Prostate gland (tissue), 2 donors: Measurements from ENCODE around the gene TANGO6. TPM values are rescaled to one million over a fixed set of nuclear protein-coding genes. Genes with fewer than 3 reads are reported as not detected.
A peak's percentile ranks its signal among the peaks of the same experiment; 100 is the strongest.

Experiments used
- DNase-seq: peaks from one replicate; pipeline ENCODE4 v3.0.0-alpha.2; 2019; ENCODE audit warnings: low spot score
- H3K27ac ChIP-seq, 2 donors: fragments of 200-600 bp; sonication (generic); 2 replicates each; pipeline ENCODE4 v1.5.1; 2017 to 2019
- H3K27me3 ChIP-seq: fragments of 200-600 bp; sonication (generic); replicated peaks from 2 replicates; pipeline ENCODE4 v1.5.1; 2019; ENCODE audit not compliant: insufficient read depth
- H3K36me3 ChIP-seq, 2 donors: fragments of 200-600 bp; sonication (generic); 1 replicate in 1 of 2; 2 replicates in 1 of 2; pipeline versions ENCODE4 v1.5.1 to v1.8.1; 2017 to 2019
- H3K4me1 ChIP-seq: fragments of 200-600 bp; sonication (generic); replicated peaks from 2 replicates; pipeline ENCODE4 v1.5.1; 2019
- H3K4me3 ChIP-seq, 2 donors: fragments of 200-600 bp; sonication (generic); 2 replicates each; pipeline ENCODE4 v1.5.1; 2017 to 2019
- H3K9me3 ChIP-seq: fragments of 200-600 bp; sonication (generic); 2 replicates; pipeline ENCODE4 v1.5.1; 2017
- CTCF ChIP-seq, 4 experiments: fragments of 200-600 bp in 2 of 4; fragments of 450-650 bp in 2 of 4; sonication (generic) in 2 of 4; IDR thresholded peaks; 1 replicate in 3 of 4; 2 replicates in 1 of 4; pipeline ENCODE4 v1.5.1; 2016 to 2019; ENCODE audit warnings: antibody characterized with exemption in 4 of 4, mild to moderate bottlenecking in 2 of 4, moderate library complexity in 2 of 4
- POLR2A ChIP-seq: fragments of 450-650 bp; IDR thresholded peaks from one replicate; pipeline ENCODE4 v1.6.1; 2016; ENCODE audit warnings: antibody characterized with exemption, mild to moderate bottlenecking
- WGBS: methylation state at CpG from one replicate; pipeline ENCODE4 v1.1.5; 2018; 5-methylcytosine and 5-hydroxymethylcytosine counted together
- intact Hi-C: fragments of 100-400 bp; cut with DNase I; formaldehyde crosslinking; loops from one replicate; pipeline ENCODE4 v1.14.2; 2022
- small RNA-seq, 2 donors: library from RNA; depleted of rRNA; stranded (forward); fragments of <200 nt; gene quantifications; one replicate each; pipeline ENCODE3, GENCODE V24; 2016
- total RNA-seq, 2 donors: library from RNA; depleted of rRNA; stranded (reverse); fragments of >200 nt; gene quantifications; one replicate each; pipeline ENCODE4 v1.1.0, GENCODE V29; 2016

TANGO6 gene
- total RNA-seq, 2 donors from 2014 or later, result 13.1 to 28.6 TPM

DNA sequence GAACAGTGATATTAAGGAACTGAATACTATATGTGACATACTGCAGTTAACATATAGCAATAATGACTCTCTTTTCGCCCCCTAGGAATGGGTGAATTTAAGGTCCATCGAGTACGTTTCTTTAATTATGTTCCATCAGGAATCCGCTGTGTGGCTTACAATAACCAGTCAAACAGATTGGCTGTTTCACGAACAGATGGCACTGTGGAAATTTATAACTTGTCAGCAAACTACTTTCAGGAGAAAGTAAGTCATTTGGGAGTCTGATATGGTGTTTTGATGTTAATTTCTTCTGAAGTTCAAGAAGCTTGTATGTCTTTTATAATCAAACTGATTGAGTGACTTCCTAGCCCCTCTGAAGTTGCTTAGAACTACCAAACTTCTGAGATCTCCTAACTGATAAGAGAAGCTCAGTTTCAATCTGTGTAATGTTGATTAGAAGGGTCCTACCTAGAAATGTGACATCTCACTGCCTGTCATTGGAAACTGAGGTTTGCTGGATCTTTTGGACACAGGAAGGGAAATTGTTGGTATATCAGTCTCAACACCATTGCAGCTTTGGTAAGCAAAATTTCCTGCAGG, 290.1 kb downstream of the TANGO6 start:
- WGBS, result 31% methylated on average over 5 of the region's 5 CpGs
- no peaks in the 10 kb centered on the region for H3K9me3 ChIP-seq
- H3K36me3 ChIP-seq, result no peaks in the 10 kb centered on the region
- no peaks in the 10 kb centered on the region for H3K27me3 ChIP-seq
- H3K4me3 ChIP-seq, result peak overlapping the region; percentile 91 to 97
- peaks cover 13% of the 10 kb centered on the region for H3K4me1 ChIP-seq
- DNase-seq, result no peak
- no peak overlapping the region for H3K27ac ChIP-seq
- intact Hi-C loops, result loop anchor here (2.0 kb wide), 1 partner anchor 55 kb away; no protein-coding TSS in a partner anchor
- TF ChIP-seq CTCF (IDR thresholded peaks at IDR 0.05), result no peak
- no peak for TF ChIP-seq POLR2A

Small RNA genes lying within 50 kb of the gene (small RNA-seq; reads per million reads assigned to genes)
- gene RF00019, result 0 reads per million in 2 donors
- 0 reads per million in 2 donors for gene RF00066
- 0 reads per million in 2 donors for gene RNU6-898P

Other genes with a start within 250 kb of the TANGO6 start
- gene CDH3, start 198.2 kb upstream of the TANGO6 start, total RNA-seq, result 10 to 100 TPM; 30.0 to 98.5 TPM
- gene CDH1, start 106.2 kb upstream of the TANGO6 start, total RNA-seq, result 100 to 1,000 TPM in 1 of 2 donors, 10 to 100 TPM in 1; 75.7 to 300 TPM